ENCODE results near the gene OR5K1.

OR5K1 gene

GRCh38 chr3:98521897-98522543 is 59.0 kb downstream of the OR5K1 start (continued):
- peak; percentile 86 for TF ChIP-seq ZNF335 (tag by site-specific recombination; conservative IDR thresholded peaks at IDR 0.05)

Measured in HEK293 (cell line).